Left lung (tissue), 10 donors: ENCODE measurements around the gene PHLDB2. TPM values are rescaled to one million over a fixed set of nuclear protein-coding genes. Genes with fewer than 3 reads are reported as not detected.
A peak's percentile ranks its signal among the peaks of the same experiment; 100 is the strongest.

ENCODE experiments used
- ATAC-seq: fragments of 200-7000 bp; cut with Tn5 transposase; one replicate; pipeline ENCODE4 v1.9.1; 2020; ENCODE audit warnings: moderate library complexity
- DNase-seq, 4 donors: peaks; one replicate each; pipeline ENCODE4 v3.0.0-alpha.2; 2013 to 2020
- H3K27ac ChIP-seq, 2 donors: fragments of 200-600 bp; sonication (generic) in 1 of 2; one replicate each; pipeline versions ENCODE4 v1.5.0 to v1.8.0; 2020 to 2021
- H3K27me3 ChIP-seq, 2 donors: fragments of 200-600 bp; sonication (generic) in 1 of 2; one replicate each; pipeline versions ENCODE4 v1.5.0 to v1.8.0; 2020 to 2021
- H3K36me3 ChIP-seq, 2 donors: fragments of 200-600 bp; sonication (generic) in 1 of 2; one replicate each; pipeline versions ENCODE4 v1.5.0 to v1.8.0; 2020 to 2021
- H3K4me1 ChIP-seq, 2 donors: fragments of 200-600 bp; one replicate each; pipeline ENCODE4 v1.8.0; 2021
- H3K4me3 ChIP-seq, 2 donors: fragments of 200-600 bp; sonication (generic) in 1 of 2; one replicate each; pipeline versions ENCODE4 v1.5.0 to v1.8.0; 2020 to 2021; ENCODE audit warnings: mild to moderate bottlenecking in 1 of 2
- H3K9me3 ChIP-seq, 2 donors: fragments of 200-600 bp; sonication (generic) in 1 of 2; one replicate each; pipeline versions ENCODE4 v1.5.0 to v1.8.0; 2020 to 2021
- intact Hi-C, 2 donors: fragments of 100-400 bp; cut with DNase I; formaldehyde crosslinking; loops; one replicate each; pipeline versions ENCODE4 v1.11.2 to v1.14.2; 2022
- polyA plus RNA-seq, 6 donors: library from polyadenylated mRNA; unstranded; fragments of 120-200 nt; gene quantifications; one replicate each; pipeline ENCODE4 v1.2.1, GENCODE V29; 2013; ENCODE audit not compliant: insufficient read length in 6 of 6
- total RNA-seq, 2 donors: library from RNA; stranded (reverse); fragmentation: NEBNext Ultra II Directional; extraction: Animal tissue kit (Norgen Biotek cat#: 25700); gene quantifications; one replicate each; pipeline ENCODE4 v1.2.1, GENCODE V29; 2021
- TF ChIP-seq, protein P1 (sequence below), 2 donors: fragments of 200-600 bp; sonication (generic) in 1 of 2; IDR thresholded peaks; one replicate each; pipeline versions ENCODE4 v1.5.0 to v1.8.0; 2021; ENCODE audit warnings: antibody characterized with exemption in 2 of 2
- donor health status: DM: no; HTN: yes; CAD: no.
- donor health status: DM: no; HTN: no; CAD: no.

Gene PHLDB2
- total and polyA plus RNA-seq, 8 donors = 38.0 to 71.0 (median 51.7) TPM

DNA sequence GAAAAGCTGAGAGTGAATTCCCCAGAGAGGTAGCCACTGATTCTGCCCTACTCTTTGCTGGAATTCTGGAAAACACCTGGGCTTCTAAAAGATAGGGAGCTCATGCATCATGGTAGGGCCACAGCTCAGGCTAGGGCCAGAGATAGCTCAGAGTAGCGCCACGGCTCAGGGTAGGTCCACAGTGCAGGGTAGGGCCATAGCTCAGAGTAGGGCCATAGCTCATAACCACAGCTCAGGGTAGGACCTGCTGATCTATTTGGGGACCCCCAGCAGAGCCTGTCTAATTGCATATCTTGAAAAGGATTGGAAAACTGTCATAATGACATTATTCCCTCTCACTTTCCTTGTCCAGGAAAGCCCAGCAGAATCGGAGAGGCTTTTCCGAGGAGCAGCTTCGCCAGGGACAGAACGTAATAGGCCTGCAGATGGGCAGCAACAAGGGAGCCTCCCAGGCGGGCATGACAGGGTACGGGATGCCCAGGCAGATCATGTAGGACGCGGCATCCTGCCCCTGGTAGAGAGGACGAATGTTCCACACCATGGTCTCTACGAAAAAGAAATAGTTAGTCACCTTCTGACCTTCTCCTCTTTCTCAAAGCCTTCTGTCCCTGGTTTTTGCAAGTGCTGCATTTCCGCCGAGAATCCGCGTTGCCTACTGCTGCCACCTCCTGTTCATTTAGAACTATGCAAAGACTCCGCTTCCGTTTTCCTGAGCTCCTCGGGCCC, 154.2 kb downstream of the PHLDB2 start:
- Histone ChIP-seq H3K4me3 (no peak overlapping the region), H3K27ac (no peak overlapping the region), H3K4me1 (peaks cover 0 to 2% of the 10 kb centered on the region in 2 donors), H3K9me3 (no peaks in the 10 kb centered on the region), H3K27me3 (no peaks in the 10 kb centered on the region), H3K36me3 (no peaks in the 10 kb centered on the region)
- DNase-seq (peak in 2 of 4 donors; percentile 56 to 87), ATAC-seq (peak; percentile 97)
- intact Hi-C loops = no loop called here
- TF ChIP-seq, protein P1, sequence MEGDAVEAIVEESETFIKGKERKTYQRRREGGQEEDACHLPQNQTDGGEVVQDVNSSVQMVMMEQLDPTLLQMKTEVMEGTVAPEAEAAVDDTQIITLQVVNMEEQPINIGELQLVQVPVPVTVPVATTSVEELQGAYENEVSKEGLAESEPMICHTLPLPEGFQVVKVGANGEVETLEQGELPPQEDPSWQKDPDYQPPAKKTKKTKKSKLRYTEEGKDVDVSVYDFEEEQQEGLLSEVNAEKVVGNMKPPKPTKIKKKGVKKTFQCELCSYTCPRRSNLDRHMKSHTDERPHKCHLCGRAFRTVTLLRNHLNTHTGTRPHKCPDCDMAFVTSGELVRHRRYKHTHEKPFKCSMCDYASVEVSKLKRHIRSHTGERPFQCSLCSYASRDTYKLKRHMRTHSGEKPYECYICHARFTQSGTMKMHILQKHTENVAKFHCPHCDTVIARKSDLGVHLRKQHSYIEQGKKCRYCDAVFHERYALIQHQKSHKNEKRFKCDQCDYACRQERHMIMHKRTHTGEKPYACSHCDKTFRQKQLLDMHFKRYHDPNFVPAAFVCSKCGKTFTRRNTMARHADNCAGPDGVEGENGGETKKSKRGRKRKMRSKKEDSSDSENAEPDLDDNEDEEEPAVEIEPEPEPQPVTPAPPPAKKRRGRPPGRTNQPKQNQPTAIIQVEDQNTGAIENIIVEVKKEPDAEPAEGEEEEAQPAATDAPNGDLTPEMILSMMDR (IDR thresholded peaks at IDR 0.05) = peak; percentile 67 to 69

- H3K4me1 ChIP-seq = peaks cover 0 to 2% of the 10 kb centered on the region in 2 donors
- H3K27me3 ChIP-seq = no peaks in the 10 kb centered on the region
- no peak overlapping the region for H3K4me3 ChIP-seq
- TF ChIP-seq, protein P1 (IDR thresholded peaks at IDR 0.05) = no peak
- intact Hi-C loops = no loop called here
- DNase-seq = no peak
- peak; percentile 27 for ATAC-seq
- no peaks in the 10 kb centered on the region for H3K36me3 ChIP-seq
- H3K27ac ChIP-seq = no peak overlapping the region
- H3K9me3 ChIP-seq = no peaks in the 10 kb centered on the region
Observed at GRCh38 chr3:112013784-112014143, 154.7 kb downstream of the PHLDB2 start.

GRCh38 chr3:112017091-112017490, 158.0 kb downstream of the PHLDB2 start:
- no peaks in the 10 kb centered on the region for H3K27me3 ChIP-seq
- no peak for DNase-seq
- ATAC-seq = no peak
- no peak overlapping the region for H3K27ac ChIP-seq
- peaks cover 0 to 2% of the 10 kb centered on the region in 2 donors for H3K4me1 ChIP-seq
- intact Hi-C loops = no loop called here
- TF ChIP-seq, protein P1 (IDR thresholded peaks at IDR 0.05) = no peak
- no peak overlapping the region for H3K4me3 ChIP-seq
- no peaks in the 10 kb centered on the region for H3K9me3 ChIP-seq
- no peaks in the 10 kb centered on the region for H3K36me3 ChIP-seq

- ATAC-seq (no peak), DNase-seq (no peak)
- H3K36me3 ChIP-seq = no peaks in the 10 kb centered on the region
- no peaks in the 10 kb centered on the region for H3K9me3 ChIP-seq
- TF ChIP-seq, protein P1 (IDR thresholded peaks at IDR 0.05) = no peak
- intact Hi-C loops = no loop called here
- no peak overlapping the region for H3K27ac ChIP-seq
- H3K4me1 ChIP-seq = no peaks in the 10 kb centered on the region
- H3K4me3 ChIP-seq = no peak overlapping the region
- no peaks in the 10 kb centered on the region for H3K27me3 ChIP-seq
Observed at GRCh38 chr3:112018712-112019111, 159.6 kb downstream of the PHLDB2 start.

DNA sequence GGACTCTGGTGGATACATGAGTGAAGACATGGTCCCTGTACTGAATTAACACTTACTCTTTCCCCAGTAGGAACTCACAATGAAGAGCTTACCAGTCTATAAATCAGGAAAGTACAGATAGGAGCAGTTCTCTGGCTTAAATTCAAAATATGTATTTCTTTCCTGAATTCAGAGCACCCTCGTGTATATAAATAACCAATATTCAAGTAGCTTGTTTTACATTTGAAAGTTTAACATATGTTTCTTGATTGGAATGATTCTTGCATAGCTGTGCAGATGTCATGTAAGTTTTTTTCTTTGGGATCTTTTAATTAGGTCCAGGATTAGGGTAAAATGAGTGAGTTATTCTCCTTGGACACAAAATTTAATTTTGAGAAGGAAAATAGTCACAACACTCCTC, 160.7 kb downstream of the PHLDB2 start:
- Histone ChIP-seq H3K4me3 (no peak overlapping the region), H3K4me1 (no peaks in the 10 kb centered on the region), H3K9me3 (no peaks in the 10 kb centered on the region), H3K27me3 (no peaks in the 10 kb centered on the region), H3K36me3 (no peaks in the 10 kb centered on the region), H3K27ac (no peak overlapping the region)
- no peak for DNase-seq
- ATAC-seq = no peak
- intact Hi-C loops = no loop called here
- TF ChIP-seq, protein P1 (IDR thresholded peaks at IDR 0.05) = no peak
